IMR-90 (cell line): ENCODE data around the gene RYR1.

Experiments
- CEBPB ChIP-seq: IDR thresholded peaks from 2 replicates; pipeline ENCODE4 v1.6.1; 2012; ENCODE audit warnings: low read depth, low read length, improper control_type of control experiment
- CTCF ChIP-seq: conservative IDR thresholded peaks from 2 replicates; pipeline ENCODE4 v1.5.1; 2012; ENCODE audit warnings: mild to moderate bottlenecking, low read depth, low read length, improper control_type of control experiment
- ELK1 ChIP-seq: fragments of 150-350 bp; IDR thresholded peaks from 2 replicates; pipeline ENCODE4 v1.6.1; 2016; ENCODE audit warnings: low read depth, mild to moderate bottlenecking, low read length, moderate library complexity, borderline replicate concordance
- MAFK ChIP-seq: IDR thresholded peaks from 2 replicates; pipeline ENCODE4 v1.6.1; 2012; ENCODE audit warnings: low read depth, low read length, improper control_type of control experiment
- MXI1 ChIP-seq: IDR thresholded peaks from 2 replicates; pipeline ENCODE4 v1.6.1; 2012; ENCODE audit warnings: low read depth, mild to moderate bottlenecking, low read length, moderate library complexity, borderline replicate concordance
- POLR2A ChIP-seq: IDR thresholded peaks from 2 replicates; pipeline ENCODE4 v1.6.1; 2012; ENCODE audit warnings: mild to moderate bottlenecking, low read depth, low read length
- RCOR1 ChIP-seq: IDR thresholded peaks from 2 replicates; pipeline ENCODE4 v1.6.1; 2012; ENCODE audit warnings: mild to moderate bottlenecking, low read length, improper control_type of control experiment; ENCODE audit not compliant: insufficient replicate concordance

- no peak for TF ChIP-seq CTCF
- TF ChIP-seq MAFK, result no peak
- no peak for TF ChIP-seq MXI1
- no peak for TF ChIP-seq CEBPB
- TF ChIP-seq RCOR1, result no peak
- TF ChIP-seq ELK1, result no peak
- TF ChIP-seq POLR2A, result no peak
Observed at GRCh38 chr19:38457202-38457601, 23.7 kb downstream of the RYR1 start.
